Muscle of back (tissue), 11 donors: ENCODE data around the gene FIBCD1. TPM values are rescaled to one million over a fixed set of nuclear protein-coding genes. Genes with fewer than 3 reads are reported as not detected.
"Not testable (repeated sequence)": the region's sequence is repeated elsewhere in the genome, so short reads cannot be mapped to it uniquely, and the experiment has no call there.

ENCODE experiments used
- DNase-seq, 3 donors: peaks; one replicate each; pipeline versions ENCODE4 v3.0.0 to v3.0.0-alpha.2; 2013
- polyA plus RNA-seq, 10 donors: library from polyadenylated mRNA; unstranded; fragments of 120-200 nt; gene quantifications; one replicate each; pipeline ENCODE4 v1.2.1, GENCODE V29; 2013; ENCODE audit not compliant: insufficient read length in 10 of 10

FIBCD1 gene
- polyA plus RNA-seq, 10 donors: 0.12 to 0.22 TPM; not detected in 8

GRCh38 chr9:130974697-130975096 lies 35.6 kb upstream of the FIBCD1 start:
- DNase-seq: no peak

- no peak for DNase-seq
Measured at GRCh38 chr9:130973686-130974281, 34.7 kb upstream of the FIBCD1 start.

- DNase-seq: no peak
Measured at GRCh38 chr9:130972957-130973685, 34.1 kb upstream of the FIBCD1 start.

- no peak for DNase-seq
Measured at GRCh38 chr9:130972277-130972956, 33.4 kb upstream of the FIBCD1 start.

GRCh38 chr9:130971294-130971849 lies 32.3 kb upstream of the FIBCD1 start:
- DNase-seq: peak in 1 of 3 donors; percentile 38

GRCh38 chr9:130970855-130971254 lies 31.8 kb upstream of the FIBCD1 start:
- DNase-seq: no peak

GRCh38 chr9:130970052-130970451 lies 31.0 kb upstream of the FIBCD1 start:
- no peak for DNase-seq

- DNase-seq: no peak
Measured at GRCh38 chr9:130965680-130966079, 26.6 kb upstream of the FIBCD1 start.

GRCh38 chr9:130963916-130964315 lies 24.9 kb upstream of the FIBCD1 start:
- DNase-seq: no peak

- DNase-seq: no peak
Measured at GRCh38 chr9:130963337-130963908, 24.4 kb upstream of the FIBCD1 start.

GRCh38 chr9:130962418-130963316 lies 23.6 kb upstream of the FIBCD1 start:
- DNase-seq: peak in 1 of 3 donors; percentile 87

GRCh38 chr9:130961511-130962300 lies 22.7 kb upstream of the FIBCD1 start:
- no peak for DNase-seq

- no peak for DNase-seq
Measured at GRCh38 chr9:130960522-130961378, 21.7 kb upstream of the FIBCD1 start.

- no peak for DNase-seq
Measured at GRCh38 chr9:130959809-130960334, 20.8 kb upstream of the FIBCD1 start.

- not testable (repeated sequence) for DNase-seq
Measured at GRCh38 chr9:130958564-130958963, 19.5 kb upstream of the FIBCD1 start.

- DNase-seq: no peak
Measured at GRCh38 chr9:130957451-130958203, 18.6 kb upstream of the FIBCD1 start.

- peak in 1 of 3 donors; percentile 65 for DNase-seq
Measured at GRCh38 chr9:130956636-130957450, 17.8 kb upstream of the FIBCD1 start.
